ENCODE data around the gene CAPN9.

GRCh38 chr1:230807561-230808280 is 60.5 kb downstream of the CAPN9 start:
- TF ChIP-seq CTCF (IDR thresholded peaks at IDR 0.05; ENCODE audit: poor library complexity) (no peak), EZH2phosphoT487 (IDR thresholded peaks at IDR 0.05; ENCODE audit: low read depth, severe bottlenecking, unreplicated experiment) (no peak), EZH2 (IDR thresholded peaks at IDR 0.05; ENCODE audit: borderline replicate concordance) (no peak)

All from hepatocyte (in vitro differentiated cells).